HepG2 (cell line): ENCODE measurements around the gene AVPR1A. TPM values are rescaled to one million over a fixed set of nuclear protein-coding genes. Genes with fewer than 3 reads are reported as not detected.

ENCODE experiments used
- ATAC-seq: fragments of 200-7000 bp; cut with Tn5 transposase; 3 replicates; pipeline ENCODE4 v1.9.1; 2020; ENCODE audit warnings: mild to moderate bottlenecking, moderate library complexity
- BruUV-seq: library from RNA; stranded (reverse); fragments of 400-500 nt; replicated peaks from 2 replicates; lab custom pipeline; 2021; lab: Mats Ljungman, UMichigan
- CTCF ChIA-PET: fragments of 300-600 bp; formaldehyde crosslinking; extraction: SDS; loops from one replicate; lab custom pipeline; 2021; ENCODE audit warnings: low total read pairs, inconsistent platforms, low intra/inter-chr PET ratio; lab: Yijun Ruan, JAX
- POLR2A ChIA-PET: fragments of 350-600 bp; sonication (Branson Sonifier 250); formaldehyde crosslinking; loops from one replicate; lab custom pipeline; 2020; ENCODE audit warnings: antibody characterized with exemption, inconsistent platforms; lab: Yijun Ruan, JAX
- DNase-seq: peaks from one replicate; pipeline ENCODE4 v3.0.0-alpha.2; 2015; ENCODE audit warnings: low spot score
- FAIRE-seq: peaks from 3 replicates; lab custom pipeline; 2011; peaks lifted over from hg19 to GRCh38; lab: Jason Lieb, UNC
- H2AFZ ChIP-seq: one replicate; pipeline ENCODE4 v1.6.1; 2011; ENCODE audit warnings: low read length, inconsistent platforms
- H3K27ac ChIP-seq: fragments of 300-600 bp; 3 replicates; pipeline ENCODE4 v1.8.0; 2011; ENCODE audit warnings: mixed run types, mild to moderate bottlenecking, mixed read lengths, low read length, inconsistent platforms; ENCODE audit not compliant: insufficient read depth; ENCODE audit errors: extremely low read length
- H3K27me3 ChIP-seq, 2 experiments: fragments of 200-600 bp in 1 of 2; 2 replicates in 1 of 2; 3 replicates in 1 of 2; pipeline versions ENCODE4 v1.6.0 to v1.8.0; 2011; ENCODE audit warnings: low read length in 2 of 2, mild to moderate bottlenecking in 2 of 2, moderate library complexity in 2 of 2, inconsistent platforms in 1 of 2; ENCODE audit not compliant: insufficient read depth in 2 of 2, control insufficient read depth in 1 of 2
- H3K36me3 ChIP-seq, 2 experiments: fragments of 200-600 bp in 1 of 2; replicated peaks in 1 of 2; 2 replicates in 1 of 2; 3 replicates in 1 of 2; pipeline versions ENCODE4 v1.5.1 to v1.8.0; 2011; ENCODE audit warnings: low read length in 2 of 2, inconsistent platforms in 1 of 2; ENCODE audit not compliant: insufficient read depth in 2 of 2, control insufficient read depth in 1 of 2
- H3K4me1 ChIP-seq: 2 replicates; pipeline ENCODE4 v1.5.1; 2012; ENCODE audit warnings: low read length, inconsistent platforms; ENCODE audit not compliant: insufficient read depth
- H3K4me2 ChIP-seq: 2 replicates; pipeline ENCODE4 v1.6.0; 2011; ENCODE audit warnings: low read depth, low read length, inconsistent platforms
- H3K4me3 ChIP-seq, 3 experiments: fragments of 200-600 bp in 1 of 3; sonication (generic), shearing (Covaris generic) in 1 of 3; replicated peaks in 1 of 3; 2 replicates each; pipeline ENCODE4 v1.5.1; 2011 to 2016; ENCODE audit warnings: low read length in 3 of 3, inconsistent platforms in 2 of 3, low read depth in 2 of 3, mild to moderate bottlenecking in 2 of 3, control low read depth in 1 of 3, mixed read lengths in 1 of 3; ENCODE audit not compliant: insufficient read depth in 1 of 3
- H3K79me2 ChIP-seq: one replicate; pipeline ENCODE4 v1.6.1; 2011; ENCODE audit warnings: low read length, inconsistent platforms; ENCODE audit not compliant: insufficient read depth
- H3K9ac ChIP-seq: 2 replicates; pipeline ENCODE4 v1.6.0; 2011; ENCODE audit warnings: mild to moderate bottlenecking, low read depth, low read length, inconsistent platforms; ENCODE audit not compliant: insufficient read depth
- H3K9me3 ChIP-seq: 2 replicates; pipeline ENCODE4 v1.5.1; 2012; ENCODE audit warnings: mild to moderate bottlenecking, low read length
- H4K20me1 ChIP-seq: 2 replicates; pipeline ENCODE4 v1.6.0; 2011; ENCODE audit warnings: inconsistent platforms, mild to moderate bottlenecking, low read length, moderate library complexity; ENCODE audit not compliant: insufficient read depth
- EP300 ChIP-seq, 3 experiments: sonication (generic) in 1 of 3; formaldehyde crosslinking in 1 of 3; IDR thresholded peaks; 2 replicates each; pipeline versions ENCODE4 v1.5.1 to v1.6.1; 2011 to 2020; ENCODE audit warnings: low read depth in 2 of 3, low read length in 2 of 3, borderline replicate concordance in 1 of 3, improper control_type of control experiment in 1 of 3, mild to moderate bottlenecking in 1 of 3, missing genetic modification reagents in 1 of 3, moderate library complexity in 1 of 3
- MNT ChIP-seq: fragments of 450-650 bp; IDR thresholded peaks from 2 replicates; pipeline ENCODE4 v1.6.1; 2016
- PRPF4 ChIP-seq: fragments of 200-400 bp; formaldehyde crosslinking; IDR thresholded peaks from 2 replicates; pipeline ENCODE4 v1.6.1; 2016; ENCODE audit warnings: low read length, low read depth; ENCODE audit not compliant: poor library complexity, severe bottlenecking
- ZBTB39 ChIP-seq: sonication (generic); formaldehyde crosslinking; IDR thresholded peaks from 2 replicates; pipeline ENCODE4 v1.5.0; 2020; ENCODE audit warnings: missing genetic modification reagents
- ZFP91 ChIP-seq: sonication (generic); formaldehyde crosslinking; IDR thresholded peaks from 2 replicates; pipeline ENCODE4 v1.9.0; 2022; ENCODE audit warnings: missing genetic modification reagents, mild to moderate bottlenecking, borderline replicate concordance
- ZNF263 ChIP-seq: sonication (generic); formaldehyde crosslinking; IDR thresholded peaks from 2 replicates; pipeline ENCODE4 v1.4.0; 2020; ENCODE audit warnings: missing genetic modification reagents
- ZNF281 ChIP-seq: sonication (generic); formaldehyde crosslinking; IDR thresholded peaks from 2 replicates; pipeline ENCODE4 v1.4.0; 2020; ENCODE audit warnings: missing genetic modification reagents, borderline replicate concordance
- ZNF34 ChIP-seq: sonication (generic); formaldehyde crosslinking; IDR thresholded peaks from 2 replicates; pipeline ENCODE4 v1.4.0; 2020; ENCODE audit warnings: mild to moderate bottlenecking, missing genetic modification reagents, borderline replicate concordance
- ZNF451 ChIP-seq: sonication (generic); formaldehyde crosslinking; IDR thresholded peaks from 2 replicates; pipeline ENCODE4 v1.5.0; 2020; ENCODE audit warnings: mild to moderate bottlenecking, missing genetic modification reagents
- whole genome bisulfite sequencing: methylation state at CpG from one replicate; pipeline ENCODE4 v1.1.6; 2017; ENCODE audit warnings: low lambda C conversion rate; 5-methylcytosine and 5-hydroxymethylcytosine counted together
- in situ Hi-C: cut with HindIII; loops from 2 replicates; pipeline ENCODE4 v1.10.0; 2017; ENCODE audit warnings: low pct_unique_long_range_greater_than_20kb; ENCODE audit not compliant: extremely low pct_ligation_motif_present
- intact Hi-C: fragments of 100-400 bp; cut with micrococcal nuclease; formaldehyde crosslinking; loops from one replicate; pipeline ENCODE4 v1.10.0; 2022; ENCODE audit not compliant: unreplicated experiment
- polyA plus RNA-seq, 8 experiments: library from polyadenylated mRNA; depleted of rRNA in 3 of 8; stranded (reverse) in 7 of 8; unstranded in 1 of 8; fragments of >200 nt; fragmentation: Illumina TruSeq in 4 of 8; extraction: Trizol in 4 of 8; gene quantifications; 2 replicates each; pipeline versions ENCODE4 v1.2.1 to v1.2.3, GENCODE V29; 2011 to 2016; ENCODE audit warnings: low read depth in 4 of 8, missing spikeins in 1 of 8, mixed read lengths in 1 of 8; ENCODE audit not compliant: insufficient read depth in 1 of 8
- total RNA-seq, 5 experiments: library from RNA; depleted of rRNA; stranded (reverse); fragments of >200 nt; fragmentation: Illumina TruSeq; extraction: Trizol; gene quantifications; 2 replicates each; pipeline ENCODE4 v1.2.3, GENCODE V29; 2016; ENCODE audit warnings: low read depth in 1 of 5

The AVPR1A gene
- total and polyA plus RNA-seq, 2 of the 13 experiments (the other 11 are each of a cell fraction or from before 2014, with no cell fraction given), result not detected

- FAIRE-seq (no peak), ATAC-seq (no peak), DNase-seq (no peak)
- POLR2A ChIA-PET, result no interaction called here
- TF ChIP-seq MNT (no peak), ZNF281 (CRISPR knock-in tag) (no peak), PRPF4 (no peak), ZBTB39 (no peak), ZNF263 (CRISPR knock-in tag) (no peak), ZNF451 (CRISPR knock-in tag) (no peak), EP300 (IDR thresholded peaks at IDR 0.05; ENCODE audit: low read depth in 2 of 2, low read length in 2 of 2) (no peak), EP300 (CRISPR knock-in tag; IDR thresholded peaks at IDR 0.05; ENCODE audit: borderline replicate concordance) (no peak), ZNF34 (CRISPR knock-in tag) (no peak), ZFP91 (CRISPR knock-in tag) (no peak)
- Histone ChIP-seq H3K36me3 (no peaks in the 10 kb centered on the region), H3K4me1 (no peaks in the 10 kb centered on the region), H4K20me1 (no peaks in the 10 kb centered on the region), H2AFZ (no peak overlapping the region), H3K9me3 (no peaks in the 10 kb centered on the region), H3K27me3 (no peaks in the 10 kb centered on the region), H3K4me2 (no peak overlapping the region), H3K79me2 (no peaks in the 10 kb centered on the region), H3K9ac (no peak overlapping the region), H3K4me3 (no peak overlapping the region), H3K27ac (no peak overlapping the region)
- in situ Hi-C loops, result no loop called here
- no TSS peak for BruUV-seq
- intact Hi-C loops, result no loop called here
- CTCF ChIA-PET, result no interaction called here
- 22% methylated on average over 4 of the region's 4 CpGs for WGBS
These were observed 17.0 kb downstream of the AVPR1A start for GRCh38 chr12:63133981-63134380.
